Left colon (tissue), 2 donors: ENCODE results near the gene GPX4. TPM values are rescaled to one million over a fixed set of nuclear protein-coding genes. Genes with fewer than 3 reads are reported as not detected.
A peak's percentile ranks its signal among the peaks of the same experiment; 100 is the strongest.

ENCODE experiments used
- ATAC-seq: fragments of 200-7000 bp; cut with Tn5 transposase; one replicate; pipeline ENCODE4 v1.9.1; 2020; ENCODE audit warnings: mild to moderate bottlenecking, moderate library complexity
- DNase-seq, 2 donors: peaks; one replicate each; pipeline ENCODE4 v3.0.0-alpha.2; 2020
- intact Hi-C, 2 donors: fragments of 100-400 bp; cut with DNase I in 1 of 2; cut with micrococcal nuclease in 1 of 2; formaldehyde crosslinking; loops; one replicate each; pipeline versions ENCODE4 v1.11.2 to v1.14.0; 2022; cut with DNase I, micrococcal nuclease
- total RNA-seq, 2 donors: library from RNA; stranded (reverse); fragmentation: NEBNext Ultra II Directional; extraction: Animal tissue kit (Norgen Biotek cat#: 25700); gene quantifications; one replicate each; pipeline ENCODE4 v1.2.1, GENCODE V29; 2021
- donor health status: DM: no; HTN: no; CAD: no.
- donor health status: DM: yes; HTN: yes; CAD: no.

The GPX4 gene
- total RNA-seq, 2 donors from 2014 or later: 162 to 176 TPM

DNA sequence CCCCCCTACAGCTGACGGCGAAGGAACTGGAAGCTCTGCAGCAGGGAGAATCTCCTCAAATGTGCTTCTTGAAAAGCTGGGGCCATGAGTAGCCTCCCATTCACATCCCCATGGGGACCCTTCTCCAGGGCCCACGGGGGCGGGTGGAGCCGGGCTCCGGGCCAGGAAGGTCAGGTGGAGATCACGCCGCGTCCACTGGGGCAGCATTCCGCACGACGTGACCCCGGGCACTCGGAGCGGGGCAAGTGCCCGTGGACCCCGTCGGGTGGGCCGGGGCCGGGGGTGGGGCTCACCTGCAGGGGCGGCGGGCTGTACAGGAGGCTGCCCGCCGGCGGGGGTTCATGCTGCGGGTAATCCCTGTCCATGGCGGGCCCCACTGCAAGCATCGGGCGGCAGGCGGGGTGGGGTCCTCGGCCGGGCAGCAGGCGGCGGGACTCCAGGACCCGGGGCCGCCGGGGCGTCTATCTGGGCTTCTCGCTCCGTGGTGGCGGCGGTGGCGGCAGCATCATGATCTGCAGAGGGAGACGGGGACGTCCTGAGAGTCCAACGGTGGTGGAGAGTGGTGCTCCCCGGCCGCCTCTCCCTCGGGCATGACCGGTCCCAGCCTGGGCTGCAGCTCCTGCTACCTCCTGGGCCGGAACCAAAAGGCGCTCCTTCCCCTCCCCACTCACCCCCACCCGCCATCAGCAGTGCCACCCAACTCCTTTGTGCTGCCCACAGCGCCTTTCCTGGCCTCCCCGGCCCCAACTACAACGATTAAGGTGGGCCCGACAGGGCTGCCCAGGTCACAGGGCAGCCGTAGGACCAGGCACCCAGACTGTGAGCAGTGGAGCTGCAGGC is 50.3 kb downstream of the GPX4 start:
- no peak for ATAC-seq

DNA sequence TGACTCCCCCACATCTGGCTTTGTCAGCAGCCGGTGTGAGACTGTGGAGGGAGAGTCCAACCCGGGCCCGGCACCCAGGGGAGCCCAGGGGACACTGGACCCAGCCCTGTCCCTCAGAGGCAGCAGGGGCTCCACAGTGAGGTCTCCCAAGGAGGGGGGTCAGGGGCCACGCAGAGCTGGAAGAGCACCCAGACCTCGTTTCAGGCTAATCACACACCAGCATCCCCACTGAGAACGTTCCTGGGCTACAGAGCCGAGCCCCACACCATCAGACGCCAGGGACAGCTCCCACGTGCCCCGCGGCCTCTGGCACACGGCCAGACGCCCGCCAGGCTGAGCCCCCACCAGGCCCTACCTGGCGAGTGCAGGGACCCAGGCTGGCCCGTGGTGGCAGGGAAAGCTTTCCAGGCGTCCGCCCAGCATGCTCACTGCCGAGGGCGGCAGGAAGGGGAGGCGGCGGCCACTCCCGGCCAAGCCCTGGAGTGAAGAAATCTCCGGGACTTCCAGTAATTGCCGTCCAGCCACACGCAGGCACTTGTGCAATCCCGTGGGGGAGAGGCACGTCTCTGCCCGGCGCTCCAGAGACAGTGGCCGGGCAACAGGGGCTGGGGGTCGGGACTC is 51.0 kb downstream of the GPX4 start:
- DNase-seq: peak; percentile 78 to 86
- ATAC-seq: peak; percentile 94
- intact Hi-C loops: no loop called here

More for the DNA sequence above, 50.3 kb downstream of the GPX4 start:
- no peak for DNase-seq
- intact Hi-C loops: no loop called here

GRCh38 chr19:1155352-1156304 is 51.8 kb downstream of the GPX4 start:
- no peak for DNase-seq
- ATAC-seq: peak; percentile 50
- intact Hi-C loops: no loop called here

Other genes with a start within 250 kb of the GPX4 start
- 100 to 1,000 TPM in 1 of 2 donors, 10 to 100 TPM in 1; 57.0 to 136 TPM for gene CFD, start 244.3 kb upstream of the GPX4 start, total RNA-seq
- gene MED16, start 210.8 kb upstream of the GPX4 start, total RNA-seq: 10 to 100 TPM; 63.1 to 70.6 TPM
- gene RNU6-9, start 210.5 kb upstream of the GPX4 start, total RNA-seq: not detected
- gene R3HDM4, start 190.8 kb upstream of the GPX4 start, total RNA-seq: 10 to 100 TPM; 54.6 to 66.4 TPM
- gene KISS1R, start 186.7 kb upstream of the GPX4 start, total RNA-seq: not detected
- gene ARID3A, start 178.0 kb upstream of the GPX4 start, total RNA-seq: 10 to 100 TPM; 10.7 to 11.6 TPM
- gene WDR18, start 119.6 kb upstream of the GPX4 start, total RNA-seq: 10 to 100 TPM; 21.5 to 28.1 TPM
- gene GRIN3B, start 103.6 kb upstream of the GPX4 start, total RNA-seq: not detected
- 100 to 1,000 TPM; 185 to 224 TPM for gene TMEM259, start 82.9 kb upstream of the GPX4 start, total RNA-seq
- not detected for gene RNU6-2, start 82.5 kb upstream of the GPX4 start, total RNA-seq
- gene CNN2, start 77.4 kb upstream of the GPX4 start, total RNA-seq: 100 to 1,000 TPM in 1 of 2 donors, 10 to 100 TPM in 1; 76.6 to 106 TPM
- gene ABCA7, start 63.9 kb upstream of the GPX4 start, total RNA-seq: 10 to 100 TPM; 23.3 to 35.1 TPM
- 10 to 100 TPM; 37.9 to 47.2 TPM for gene ARHGAP45, start 36.8 kb upstream of the GPX4 start, total RNA-seq
- 100 to 1,000 TPM; 116 to 141 TPM for gene POLR2E, start 8.6 kb upstream of the GPX4 start, total RNA-seq
- gene SBNO2, start 70.3 kb downstream of the GPX4 start, total RNA-seq: 10 to 100 TPM; 58.6 to 71.9 TPM
- gene STK11, start 101.8 kb downstream of the GPX4 start, total RNA-seq: 10 to 100 TPM; 71.8 to 91.8 TPM
- gene CBARP, start 134.0 kb downstream of the GPX4 start, total RNA-seq: under 1 TPM; 0.21 to 0.50 TPM
- 100 to 1,000 TPM; 341 to 530 TPM for gene ATP5F1D, start 137.8 kb downstream of the GPX4 start, total RNA-seq
- 100 to 1,000 TPM; 202 to 276 TPM for gene MIDN, start 144.6 kb downstream of the GPX4 start, total RNA-seq
- 100 to 1,000 TPM; 220 to 267 TPM for gene CIRBP, start 165.3 kb downstream of the GPX4 start, total RNA-seq
- 10 to 100 TPM; 43.7 to 48.9 TPM for gene FAM174C, start 171.5 kb downstream of the GPX4 start, total RNA-seq
- gene EFNA2, start 181.9 kb downstream of the GPX4 start, total RNA-seq: 10 to 100 TPM; 83.8 to 85.4 TPM